HCT116 (cell line): ENCODE data around the gene SLC25A45.

Source experiments
- CEBPB ChIP-seq: IDR thresholded peaks from 2 replicates; pipeline ENCODE4 v1.6.1; 2012; ENCODE audit warnings: low read depth
- CTCF ChIP-seq, 3 experiments: fragments of 200-600 bp in 1 of 3; sonication (generic) in 1 of 3; IDR thresholded peaks in 2 of 3; conservative IDR thresholded peaks in 1 of 3; 2 replicates each; pipeline ENCODE4 v1.5.1; 2012 to 2017; ENCODE audit warnings: low read depth in 2 of 3, low read length in 2 of 3, antibody characterized with exemption in 1 of 3, borderline replicate concordance in 1 of 3, control low read depth in 1 of 3, mild to moderate bottlenecking in 1 of 3, mixed read lengths in 1 of 3, mixed run types in 1 of 3, moderate library complexity in 1 of 3; ENCODE audit not compliant: insufficient read depth in 1 of 3
- EZH2 ChIP-seq: fragments of 200-600 bp; sonication (generic); IDR thresholded peaks from 2 replicates; pipeline ENCODE4 v1.6.1; 2017; ENCODE audit warnings: antibody characterized with exemption, mixed run types
- TCF7L2 ChIP-seq: IDR thresholded peaks from 2 replicates; pipeline ENCODE4 v1.7.0; 2011; ENCODE audit warnings: borderline replicate concordance, inconsistent platforms; ENCODE audit not compliant: insufficient read depth, insufficient read length; ENCODE audit errors: extremely low read depth

- TF ChIP-seq TCF7L2 (no peak), CTCF (IDR thresholded peaks at IDR 0.05 in 2 of 3, conservative IDR thresholded peaks at IDR 0.05 in 1 of 3; ENCODE audit: borderline replicate concordance in 1 of 3, insufficient read depth in 1 of 3, low read depth in 2 of 3, low read length in 2 of 3) (no peak), CEBPB (no peak), EZH2 (no peak)
These were observed 57.0 kb downstream of the SLC25A45 start for GRCh38 chr11:65325435-65325834.
